ENCODE measurements around the gene MAPK14. TPM values are rescaled to one million over a fixed set of nuclear protein-coding genes. Genes with fewer than 3 reads are reported as not detected.
A peak's percentile ranks its signal among the peaks of the same experiment; 100 is the strongest.

MAPK14 gene
- total and polyA plus RNA-seq, 5 donors from 2014 or later: 44.6 to 65.0 (median 53.8) TPM

- Mint-ChIP-seq H3K27me3 (no peaks in the 10 kb centered on the region), H3K9me3 (no peaks in the 10 kb centered on the region), H3K36me3 (peaks cover 22% of the 10 kb centered on the region), H3K4me3 (peak overlapping the region in 3 of 4 donors; percentile 30 to 69 (median 67)), H3K27ac (peak overlapping the region; percentile 98 to 100 (median 99)), H3K4me1 (peaks cover 16 to 58% (median 47%) of the 10 kb centered on the region in 4 donors)
- peak overlapping the region; percentile 76 for H3K27ac ChIP-seq (ENCODE audit: insufficient read depth, low read length, poor library complexity, severe bottlenecking)
- ATAC-seq (ENCODE audit: low read depth in 2 of 2) (peak; percentile 97), DNase-seq (peak; percentile 33 to 92 (median 84))
- H3K4me3 ChIP-seq (ENCODE audit: low read depth, low read length): peak overlapping the region; percentile 37
- no peaks in the 10 kb centered on the region for H3K27me3 ChIP-seq (ENCODE audit: control insufficient read depth, insufficient read depth, low read length)
- H3K36me3 ChIP-seq (ENCODE audit: control insufficient read depth, insufficient read depth, low read length): peaks cover 8% of the 10 kb centered on the region
- H3K9me3 ChIP-seq (ENCODE audit: control insufficient read depth in 2 of 2, low read length in 2 of 2): no peaks in the 10 kb centered on the region
- H3K4me1 ChIP-seq (ENCODE audit: control insufficient read depth, insufficient read depth, low read length, poor library complexity, severe bottlenecking): peaks cover 36% of the 10 kb centered on the region
Observed at GRCh38 chr6:36109092-36109491, 81.5 kb downstream of the MAPK14 start.

- Histone ChIP-seq H3K27me3 (ENCODE audit: control insufficient read depth, insufficient read depth, low read length) (no peaks in the 10 kb centered on the region), H3K27ac (ENCODE audit: insufficient read depth, low read length, poor library complexity, severe bottlenecking) (peak overlapping the region; percentile 76), H3K4me1 (ENCODE audit: control insufficient read depth, insufficient read depth, low read length, poor library complexity, severe bottlenecking) (peaks cover 45% of the 10 kb centered on the region), H3K4me3 (ENCODE audit: low read depth, low read length) (no peak overlapping the region), H3K9me3 (ENCODE audit: control insufficient read depth in 2 of 2, low read length in 2 of 2) (no peaks in the 10 kb centered on the region), H3K36me3 (ENCODE audit: control insufficient read depth, insufficient read depth, low read length) (peaks cover 6% of the 10 kb centered on the region)
- Mint-ChIP-seq H3K27ac (peak overlapping the region; percentile 80 to 100 (median 99)), H3K4me1 (peaks cover 21 to 67% (median 54%) of the 10 kb centered on the region in 4 donors), H3K9me3 (no peaks in the 10 kb centered on the region), H3K27me3 (no peaks in the 10 kb centered on the region), H3K36me3 (peaks cover 25% of the 10 kb centered on the region), H3K4me3 (peak overlapping the region in 1 of 4 donors; percentile 23)
- ATAC-seq (ENCODE audit: low read depth in 2 of 2) (no peak), DNase-seq (no peak)
Observed at GRCh38 chr6:36110050-36110449, 82.4 kb downstream of the MAPK14 start.

- no peaks in the 10 kb centered on the region for H3K27me3 ChIP-seq (ENCODE audit: control insufficient read depth, insufficient read depth, low read length)
- H3K36me3 Mint-ChIP-seq: peaks cover 22% of the 10 kb centered on the region
- H3K27ac ChIP-seq (ENCODE audit: insufficient read depth, low read length, poor library complexity, severe bottlenecking): peak overlapping the region; percentile 76
- peak overlapping the region; percentile 44 to 100 (median 99) for H3K27ac Mint-ChIP-seq
- H3K4me1 ChIP-seq (ENCODE audit: control insufficient read depth, insufficient read depth, low read length, poor library complexity, severe bottlenecking): peaks cover 53% of the 10 kb centered on the region
- H3K9me3 ChIP-seq (ENCODE audit: control insufficient read depth in 2 of 2, low read length in 2 of 2): no peaks in the 10 kb centered on the region
- no peak overlapping the region for H3K4me3 Mint-ChIP-seq
- H3K27me3 Mint-ChIP-seq: no peaks in the 10 kb centered on the region
- H3K36me3 ChIP-seq (ENCODE audit: control insufficient read depth, insufficient read depth, low read length): peaks cover 4% of the 10 kb centered on the region
- H3K9me3 Mint-ChIP-seq: no peaks in the 10 kb centered on the region
- no peak for DNase-seq
- H3K4me3 ChIP-seq (ENCODE audit: low read depth, low read length): no peak overlapping the region
- ATAC-seq (ENCODE audit: low read depth in 2 of 2): no peak
- peaks cover 26 to 75% (median 59%) of the 10 kb centered on the region in 4 donors for H3K4me1 Mint-ChIP-seq
Observed at GRCh38 chr6:36110863-36111262, 83.3 kb downstream of the MAPK14 start.

- peaks cover 60% of the 10 kb centered on the region for H3K4me1 ChIP-seq (ENCODE audit: control insufficient read depth, insufficient read depth, low read length, poor library complexity, severe bottlenecking)
- no peaks in the 10 kb centered on the region for H3K27me3 Mint-ChIP-seq
Observed at GRCh38 chr6:36111526-36111925, 83.9 kb downstream of the MAPK14 start.

GRCh38 chr6:36113049-36113448, 85.4 kb downstream of the MAPK14 start:
- Mint-ChIP-seq H3K36me3 (peaks cover 18% of the 10 kb centered on the region), H3K4me3 (peak overlapping the region in 1 of 4 donors; percentile 27), H3K27me3 (no peaks in the 10 kb centered on the region), H3K4me1 (peaks cover 41 to 87% (median 72%) of the 10 kb centered on the region in 4 donors), H3K9me3 (no peaks in the 10 kb centered on the region), H3K27ac (peak overlapping the region in 2 of 3 donors; percentile 32 to 71)
- no peak for DNase-seq
- Histone ChIP-seq H3K4me3 (ENCODE audit: low read depth, low read length) (no peak overlapping the region), H3K27me3 (ENCODE audit: control insufficient read depth, insufficient read depth, low read length) (no peaks in the 10 kb centered on the region), H3K9me3 (ENCODE audit: control insufficient read depth in 2 of 2, low read length in 2 of 2) (no peaks in the 10 kb centered on the region), H3K4me1 (ENCODE audit: control insufficient read depth, insufficient read depth, low read length, poor library complexity, severe bottlenecking) (peaks cover 68% of the 10 kb centered on the region), H3K27ac (ENCODE audit: insufficient read depth, low read length, poor library complexity, severe bottlenecking) (no peak overlapping the region), H3K36me3 (ENCODE audit: control insufficient read depth, insufficient read depth, low read length) (peaks cover 2% of the 10 kb centered on the region)
- ATAC-seq (ENCODE audit: low read depth in 2 of 2): no peak

More at GRCh38 chr6:36111526-36111925, 83.9 kb downstream of the MAPK14 start:
- Mint-ChIP-seq H3K4me3 (peak overlapping the region in 1 of 4 donors; percentile 48), H3K36me3 (peaks cover 22% of the 10 kb centered on the region), H3K9me3 (no peaks in the 10 kb centered on the region), H3K27ac (peak overlapping the region; percentile 44 to 100 (median 99)), H3K4me1 (peaks cover 30 to 82% (median 65%) of the 10 kb centered on the region in 4 donors)
- no peak overlapping the region for H3K27ac ChIP-seq (ENCODE audit: insufficient read depth, low read length, poor library complexity, severe bottlenecking)
- ATAC-seq (ENCODE audit: low read depth in 2 of 2) (no peak), DNase-seq (no peak)
- H3K27me3 ChIP-seq (ENCODE audit: control insufficient read depth, insufficient read depth, low read length): no peaks in the 10 kb centered on the region
- no peaks in the 10 kb centered on the region for H3K9me3 ChIP-seq (ENCODE audit: control insufficient read depth in 2 of 2, low read length in 2 of 2)
- H3K36me3 ChIP-seq (ENCODE audit: control insufficient read depth, insufficient read depth, low read length): peaks cover 4% of the 10 kb centered on the region
- no peak overlapping the region for H3K4me3 ChIP-seq (ENCODE audit: low read depth, low read length)

GRCh38 chr6:36113703-36114102, 86.1 kb downstream of the MAPK14 start:
- H3K27ac ChIP-seq (ENCODE audit: insufficient read depth, low read length, poor library complexity, severe bottlenecking): no peak overlapping the region
- DNase-seq: no peak
- no peaks in the 10 kb centered on the region for H3K27me3 ChIP-seq (ENCODE audit: control insufficient read depth, insufficient read depth, low read length)
- no peak overlapping the region for H3K4me3 ChIP-seq (ENCODE audit: low read depth, low read length)
- H3K4me1 Mint-ChIP-seq: peaks cover 45 to 87% (median 72%) of the 10 kb centered on the region in 4 donors
- H3K36me3 ChIP-seq (ENCODE audit: control insufficient read depth, insufficient read depth, low read length): peaks cover 2% of the 10 kb centered on the region
- ATAC-seq (ENCODE audit: low read depth in 2 of 2): no peak
- H3K9me3 ChIP-seq (ENCODE audit: control insufficient read depth in 2 of 2, low read length in 2 of 2): no peaks in the 10 kb centered on the region
- H3K4me1 ChIP-seq (ENCODE audit: control insufficient read depth, insufficient read depth, low read length, poor library complexity, severe bottlenecking): peaks cover 68% of the 10 kb centered on the region
- H3K27ac Mint-ChIP-seq: peak overlapping the region in 2 of 3 donors; percentile 71 to 100
- H3K9me3 Mint-ChIP-seq: no peaks in the 10 kb centered on the region
- peaks cover 11% of the 10 kb centered on the region for H3K36me3 Mint-ChIP-seq
- no peaks in the 10 kb centered on the region for H3K27me3 Mint-ChIP-seq
- no peak overlapping the region for H3K4me3 Mint-ChIP-seq

GRCh38 chr6:36114798-36115408, 87.3 kb downstream of the MAPK14 start:
- Histone ChIP-seq H3K27ac (ENCODE audit: insufficient read depth, low read length, poor library complexity, severe bottlenecking) (peak overlapping the region; percentile 68), H3K4me1 (ENCODE audit: control insufficient read depth, insufficient read depth, low read length, poor library complexity, severe bottlenecking) (peaks cover 68% of the 10 kb centered on the region), H3K4me3 (ENCODE audit: low read depth, low read length) (peak overlapping the region; percentile 46), H3K27me3 (ENCODE audit: control insufficient read depth, insufficient read depth, low read length) (no peaks in the 10 kb centered on the region), H3K36me3 (ENCODE audit: control insufficient read depth, insufficient read depth, low read length) (peaks cover 2% of the 10 kb centered on the region), H3K9me3 (ENCODE audit: control insufficient read depth in 2 of 2, low read length in 2 of 2) (no peaks in the 10 kb centered on the region)
- ATAC-seq (ENCODE audit: low read depth in 2 of 2): peak; percentile 20 to 40
- H3K4me1 Mint-ChIP-seq: peaks cover 41 to 87% (median 75%) of the 10 kb centered on the region in 4 donors
- peaks cover 8% of the 10 kb centered on the region for H3K36me3 Mint-ChIP-seq
- peak overlapping the region; percentile 60 to 92 (median 78) for H3K4me3 Mint-ChIP-seq
- peak overlapping the region; percentile 91 to 100 (median 95) for H3K27ac Mint-ChIP-seq
- peak in 1 of 3 donors; percentile 74 for DNase-seq
- H3K27me3 Mint-ChIP-seq: no peaks in the 10 kb centered on the region
- H3K9me3 Mint-ChIP-seq: no peaks in the 10 kb centered on the region
